Osteoblast (primary cell): Measurements from ENCODE around the gene CARD11. TPM values are rescaled to one million over a fixed set of nuclear protein-coding genes. Genes with fewer than 3 reads are reported as not detected.

ENCODE experiments used
- DNase-seq: peaks from one replicate; pipeline ENCODE4 v3.0.0; 2011; ENCODE audit warnings: low spot score, mixed read lengths; ENCODE audit not compliant: insufficient read length; ENCODE audit errors: missing footprints
- H2AFZ ChIP-seq: 2 replicates; pipeline ENCODE4 v1.6.0; 2011; ENCODE audit warnings: mild to moderate bottlenecking, low read length
- H3K27ac ChIP-seq: 2 replicates; pipeline ENCODE4 v1.5.1; 2011; ENCODE audit warnings: mild to moderate bottlenecking, low read depth, low read length, moderate library complexity
- H3K27me3 ChIP-seq: 2 replicates; pipeline ENCODE4 v1.6.0; 2012; ENCODE audit warnings: mild to moderate bottlenecking, control low read depth, inconsistent platforms, low read length, moderate library complexity; ENCODE audit not compliant: insufficient read depth
- H3K36me3 ChIP-seq: 2 replicates; pipeline ENCODE4 v1.5.1; 2011; ENCODE audit warnings: mild to moderate bottlenecking, low read length, control low read depth, moderate library complexity; ENCODE audit not compliant: insufficient read depth
- H3K4me1 ChIP-seq: 2 replicates; pipeline ENCODE4 v1.5.1; 2011; ENCODE audit warnings: mild to moderate bottlenecking, low read length, control low read depth, moderate library complexity; ENCODE audit not compliant: insufficient read depth
- H3K4me2 ChIP-seq: 2 replicates; pipeline ENCODE4 v1.6.0; 2011; ENCODE audit warnings: mild to moderate bottlenecking, low read length; ENCODE audit not compliant: insufficient read depth
- H3K4me3 ChIP-seq: fragments of 200-600 bp; sonication (generic); 3 replicates; pipeline ENCODE4 v1.5.1; 2012; ENCODE audit warnings: mild to moderate bottlenecking, low read length, inconsistent platforms; ENCODE audit not compliant: insufficient read depth
- H3K79me2 ChIP-seq: 2 replicates; pipeline ENCODE4 v1.6.0; 2012; ENCODE audit warnings: mild to moderate bottlenecking, low read length, control low read depth, inconsistent platforms; ENCODE audit not compliant: insufficient read depth
- H3K9me3 ChIP-seq: 2 replicates; pipeline ENCODE4 v1.5.1; 2011; ENCODE audit warnings: low read depth, low read length, control low read depth
- H4K20me1 ChIP-seq: 2 replicates; pipeline ENCODE4 v1.6.0; 2012; ENCODE audit warnings: mild to moderate bottlenecking, low read length, control low read depth; ENCODE audit not compliant: insufficient read depth
- total RNA-seq: library from RNA; depleted of rRNA; stranded (reverse); fragments of >200 nt; gene quantifications from 2 replicates; pipeline ENCODE4 v1.2.3, GENCODE V29; 2012
- TF ChIP-seq, protein P1 (sequence below): IDR thresholded peaks from 2 replicates; pipeline ENCODE4 v1.5.1; 2011; ENCODE audit warnings: mild to moderate bottlenecking, low read depth, low read length, moderate library complexity; ENCODE audit errors: extremely low read depth

Gene CARD11
- total RNA-seq, 1 donor = not detected

- Histone ChIP-seq H3K9me3 (no peaks in the 10 kb centered on the region), H4K20me1 (no peaks in the 10 kb centered on the region), H3K4me1 (no peaks in the 10 kb centered on the region), H3K4me2 (no peak overlapping the region), H3K4me3 (no peak overlapping the region), H3K27ac (no peak overlapping the region), H3K79me2 (no peaks in the 10 kb centered on the region), H3K36me3 (no peaks in the 10 kb centered on the region), H2AFZ (no peak overlapping the region), H3K27me3 (no peaks in the 10 kb centered on the region)
- TF ChIP-seq, protein P1, sequence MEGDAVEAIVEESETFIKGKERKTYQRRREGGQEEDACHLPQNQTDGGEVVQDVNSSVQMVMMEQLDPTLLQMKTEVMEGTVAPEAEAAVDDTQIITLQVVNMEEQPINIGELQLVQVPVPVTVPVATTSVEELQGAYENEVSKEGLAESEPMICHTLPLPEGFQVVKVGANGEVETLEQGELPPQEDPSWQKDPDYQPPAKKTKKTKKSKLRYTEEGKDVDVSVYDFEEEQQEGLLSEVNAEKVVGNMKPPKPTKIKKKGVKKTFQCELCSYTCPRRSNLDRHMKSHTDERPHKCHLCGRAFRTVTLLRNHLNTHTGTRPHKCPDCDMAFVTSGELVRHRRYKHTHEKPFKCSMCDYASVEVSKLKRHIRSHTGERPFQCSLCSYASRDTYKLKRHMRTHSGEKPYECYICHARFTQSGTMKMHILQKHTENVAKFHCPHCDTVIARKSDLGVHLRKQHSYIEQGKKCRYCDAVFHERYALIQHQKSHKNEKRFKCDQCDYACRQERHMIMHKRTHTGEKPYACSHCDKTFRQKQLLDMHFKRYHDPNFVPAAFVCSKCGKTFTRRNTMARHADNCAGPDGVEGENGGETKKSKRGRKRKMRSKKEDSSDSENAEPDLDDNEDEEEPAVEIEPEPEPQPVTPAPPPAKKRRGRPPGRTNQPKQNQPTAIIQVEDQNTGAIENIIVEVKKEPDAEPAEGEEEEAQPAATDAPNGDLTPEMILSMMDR = no peak
- DNase-seq = peak; percentile 96
These were observed 167.5 kb downstream of the CARD11 start for GRCh38 chr7:2876031-2876731.

GRCh38 chr7:2873686-2874551 is 169.7 kb downstream of the CARD11 start:
- TF ChIP-seq, protein P1 = no peak

GRCh38 chr7:2873146-2873545 is 170.5 kb downstream of the CARD11 start:
- Histone ChIP-seq H2AFZ (no peak overlapping the region), H3K27me3 (no peaks in the 10 kb centered on the region), H3K36me3 (no peaks in the 10 kb centered on the region), H3K4me1 (no peaks in the 10 kb centered on the region), H3K79me2 (no peaks in the 10 kb centered on the region), H3K4me2 (no peak overlapping the region), H3K4me3 (no peak overlapping the region), H3K9me3 (no peaks in the 10 kb centered on the region), H3K27ac (no peak overlapping the region), H4K20me1 (no peaks in the 10 kb centered on the region)
- TF ChIP-seq, protein P1 = no peak
- DNase-seq = no peak

More at GRCh38 chr7:2873686-2874551, 169.7 kb downstream of the CARD11 start:
- Histone ChIP-seq H3K4me2 (no peak overlapping the region), H3K79me2 (no peaks in the 10 kb centered on the region), H3K9me3 (no peaks in the 10 kb centered on the region), H4K20me1 (no peaks in the 10 kb centered on the region), H3K27ac (peak overlapping the region; percentile 98), H3K36me3 (no peaks in the 10 kb centered on the region), H3K4me1 (no peaks in the 10 kb centered on the region), H2AFZ (no peak overlapping the region), H3K4me3 (no peak overlapping the region), H3K27me3 (no peaks in the 10 kb centered on the region)
- DNase-seq = peak; percentile 95

DNA sequence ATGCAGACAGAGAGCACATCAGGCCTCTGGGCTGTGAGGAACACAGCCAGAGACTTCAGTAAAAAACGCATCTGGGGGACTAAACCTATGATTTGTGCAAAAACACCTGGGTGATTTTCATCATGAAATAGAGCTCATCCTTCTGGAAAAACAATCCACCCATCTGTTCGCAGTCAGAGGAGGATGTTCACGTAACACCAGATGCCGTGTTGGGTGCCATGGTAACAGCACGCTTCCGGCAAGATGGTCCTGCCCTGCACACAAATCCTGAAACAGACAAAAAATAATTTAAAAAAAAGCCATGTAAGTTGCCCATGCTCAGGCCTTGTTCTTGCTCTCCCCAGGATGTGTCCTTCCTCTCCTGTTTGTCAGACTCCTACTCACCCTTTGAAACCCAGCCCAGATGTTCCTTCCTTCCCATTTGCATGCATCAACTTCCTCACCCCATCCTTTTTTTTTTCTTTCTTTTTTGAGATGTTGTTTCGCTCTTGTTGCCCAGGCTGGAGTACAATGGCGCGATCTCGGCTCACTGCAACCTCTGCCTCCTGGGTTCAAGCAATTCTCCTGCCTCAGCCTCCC is 171.3 kb downstream of the CARD11 start:
- H3K4me1 ChIP-seq = no peaks in the 10 kb centered on the region
- no peak overlapping the region for H3K27ac ChIP-seq
- H3K9me3 ChIP-seq = no peaks in the 10 kb centered on the region
- H3K4me2 ChIP-seq = no peak overlapping the region
- H2AFZ ChIP-seq = no peak overlapping the region
- H3K27me3 ChIP-seq = no peaks in the 10 kb centered on the region
- H3K36me3 ChIP-seq = no peaks in the 10 kb centered on the region
- no peak for DNase-seq
- no peaks in the 10 kb centered on the region for H3K79me2 ChIP-seq
- H4K20me1 ChIP-seq = no peaks in the 10 kb centered on the region
- no peak overlapping the region for H3K4me3 ChIP-seq
- TF ChIP-seq, protein P1 = no peak
